GM21381 (cell line): ENCODE results near the gene PLCZ1.

ENCODE experiments used
- ATAC-seq: cut with Tn5 transposase; IDR thresholded peaks from one replicate; pipeline ENCODE4 v1.9.1; 2021; ENCODE audit warnings: mild to moderate bottlenecking, moderate library complexity; ENCODE audit not compliant: unreplicated experiment

Gene PLCZ1

GRCh38 chr12:18640321-18640955 is 97.4 kb downstream of the PLCZ1 start:
- ATAC-seq, result no peak

GRCh38 chr12:18634382-18634781 is 103.4 kb downstream of the PLCZ1 start:
- no peak for ATAC-seq
